Ovary (tissue), 3 donors: ENCODE results near the gene GCGR.

Experiments used
- CTCF ChIP-seq, 3 donors: fragments of 450-650 bp in 2 of 3; fragments of 200-600 bp in 1 of 3; IDR thresholded peaks; one replicate each; pipeline versions ENCODE4 v1.5.1 to v1.8.0; 2016 to 2022; ENCODE audit warnings: antibody characterized with exemption in 3 of 3, mild to moderate bottlenecking in 1 of 3
- EP300 ChIP-seq: sonication (generic); formaldehyde crosslinking; IDR thresholded peaks from one replicate; pipeline ENCODE4 v1.6.1; 2017; ENCODE audit warnings: antibody characterized with exemption
- donor health status: DM: no; HTN: no; CAD: no.

GRCh38 chr17:81811705-81812570 lies 8.0 kb downstream of the GCGR start:
- TF ChIP-seq CTCF (IDR thresholded peaks at IDR 0.05) (no peak), EP300 (no peak)
